IMR-90 (cell line): ENCODE data around the gene DDX52.

Experiments
- BHLHE40 ChIP-seq: fragments of 150-350 bp; IDR thresholded peaks from 2 replicates; pipeline ENCODE4 v1.6.1; 2016; ENCODE audit warnings: mild to moderate bottlenecking, low read depth, low read length
- CEBPB ChIP-seq: IDR thresholded peaks from 2 replicates; pipeline ENCODE4 v1.6.1; 2012; ENCODE audit warnings: low read depth, low read length, improper control_type of control experiment
- CHD1 ChIP-seq: IDR thresholded peaks from 2 replicates; pipeline ENCODE4 v1.6.1; 2012; ENCODE audit warnings: low read depth, low read length, improper control_type of control experiment
- CTCF ChIP-seq: conservative IDR thresholded peaks from 2 replicates; pipeline ENCODE4 v1.5.1; 2012; ENCODE audit warnings: mild to moderate bottlenecking, low read depth, low read length, improper control_type of control experiment
- FOS ChIP-seq: fragments of 150-350 bp; IDR thresholded peaks from 2 replicates; pipeline ENCODE4 v1.6.1; 2016; ENCODE audit warnings: low read depth, low read length
- MAFK ChIP-seq: IDR thresholded peaks from 2 replicates; pipeline ENCODE4 v1.6.1; 2012; ENCODE audit warnings: low read depth, low read length, improper control_type of control experiment
- MAZ ChIP-seq: IDR thresholded peaks from 2 replicates; pipeline ENCODE4 v1.6.1; 2012; ENCODE audit warnings: low read depth, mild to moderate bottlenecking, low read length, improper control_type of control experiment, moderate library complexity, borderline replicate concordance
- NFE2L2 ChIP-seq: fragments of 150-350 bp; IDR thresholded peaks from 2 replicates; pipeline ENCODE4 v1.6.1; 2016; ENCODE audit warnings: low read depth, mild to moderate bottlenecking, low read length
- POLR2A ChIP-seq: IDR thresholded peaks from 2 replicates; pipeline ENCODE4 v1.6.1; 2012; ENCODE audit warnings: mild to moderate bottlenecking, low read depth, low read length
- RAD21 ChIP-seq: IDR thresholded peaks from 2 replicates; pipeline ENCODE4 v1.6.1; 2012; ENCODE audit warnings: low read length, improper control_type of control experiment
- RFX5 ChIP-seq: IDR thresholded peaks from 2 replicates; pipeline ENCODE4 v1.8.0; 2012; ENCODE audit warnings: low read depth, mild to moderate bottlenecking, low read length, moderate library complexity
- SMC3 ChIP-seq: fragments of 150-350 bp; IDR thresholded peaks from 2 replicates; pipeline ENCODE4 v1.6.1; 2016; ENCODE audit warnings: low read depth, mild to moderate bottlenecking, antibody characterized with exemption, low read length, moderate library complexity
- USF2 ChIP-seq: fragments of 150-350 bp; IDR thresholded peaks from 2 replicates; pipeline ENCODE4 v1.6.1; 2017; ENCODE audit warnings: mild to moderate bottlenecking, antibody characterized with exemption, low read length, low read depth

GRCh38 chr17:37682007-37682406, 38.8 kb upstream of the DDX52 start:
- TF ChIP-seq CTCF (no peak), USF2 (no peak), POLR2A (no peak), RFX5 (no peak), FOS (no peak), MAFK (peak; percentile 45), BHLHE40 (no peak), NFE2L2 (no peak), RAD21 (no peak), MAZ (no peak), SMC3 (no peak), CEBPB (no peak), CHD1 (no peak)
